WI38 (cell line): ENCODE data around the gene CHRNA3.

Experiments used
- H3K4me3 ChIP-seq: 2 replicates; pipeline ENCODE4 v1.5.1; 2011; ENCODE audit warnings: low read depth, mild to moderate bottlenecking, control low read depth, low read length
- CTCF ChIP-seq: IDR thresholded peaks from 2 replicates; pipeline ENCODE4 v1.5.1; 2012; ENCODE audit warnings: low read depth, mild to moderate bottlenecking, control low read depth, low read length

Gene CHRNA3

GRCh38 chr15:78599189-78599588 lies 21.6 kb downstream of the CHRNA3 start:
- H3K4me3 ChIP-seq: no peak overlapping the region
- no peak for TF ChIP-seq CTCF

DNA sequence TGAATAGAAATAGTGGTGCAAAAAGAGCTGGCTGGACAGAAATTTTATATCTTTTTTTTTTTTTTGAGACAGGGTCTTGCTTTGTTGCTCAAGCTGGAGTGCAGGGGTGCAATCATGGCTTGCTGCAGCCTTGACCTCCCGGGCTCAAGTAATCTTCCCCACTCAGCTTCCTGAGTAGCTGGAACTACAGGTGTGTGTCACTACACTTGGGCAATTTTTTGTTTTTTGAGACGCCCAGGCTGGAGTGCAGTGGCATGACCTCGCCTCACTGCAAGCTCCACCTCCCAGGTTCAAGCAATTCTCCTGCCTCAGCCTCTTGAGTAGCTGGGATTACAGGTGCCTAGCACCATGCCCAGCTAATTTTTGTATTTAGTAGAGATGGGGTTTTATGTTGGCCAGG lies 22.4 kb downstream of the CHRNA3 start:
- TF ChIP-seq CTCF: no peak
- no peak overlapping the region for H3K4me3 ChIP-seq

- H3K4me3 ChIP-seq: no peak overlapping the region
- TF ChIP-seq CTCF: no peak
Observed at GRCh38 chr15:78597583-78597982, 23.2 kb downstream of the CHRNA3 start.

GRCh38 chr15:78574944-78575343 lies 45.9 kb downstream of the CHRNA3 start:
- TF ChIP-seq CTCF: no peak
- H3K4me3 ChIP-seq: no peak overlapping the region

DNA sequence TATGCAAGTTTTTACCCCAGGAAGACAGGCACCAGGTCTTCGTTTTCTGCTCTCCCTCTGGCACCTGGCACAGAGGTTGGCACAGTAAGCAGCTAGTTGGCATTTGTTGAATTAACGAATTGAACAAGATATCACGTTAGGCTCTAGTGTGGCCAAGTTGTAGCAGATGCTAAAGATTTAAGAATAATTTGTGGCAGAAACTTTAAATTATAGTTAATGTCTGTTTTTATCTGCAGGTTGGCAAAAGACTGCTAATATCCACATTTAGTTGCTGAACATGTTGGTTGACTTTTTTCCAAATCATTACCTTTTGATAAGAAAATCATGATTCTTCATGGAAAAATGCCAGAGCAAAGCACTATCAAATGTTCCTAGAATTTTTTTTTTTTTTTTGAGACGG lies 47.4 kb downstream of the CHRNA3 start:
- no peak for TF ChIP-seq CTCF

GRCh38 chr15:78571382-78571781 lies 49.4 kb downstream of the CHRNA3 start:
- TF ChIP-seq CTCF: no peak
- no peak overlapping the region for H3K4me3 ChIP-seq

More for the DNA sequence above, 47.4 kb downstream of the CHRNA3 start:
- H3K4me3 ChIP-seq: no peak overlapping the region

DNA sequence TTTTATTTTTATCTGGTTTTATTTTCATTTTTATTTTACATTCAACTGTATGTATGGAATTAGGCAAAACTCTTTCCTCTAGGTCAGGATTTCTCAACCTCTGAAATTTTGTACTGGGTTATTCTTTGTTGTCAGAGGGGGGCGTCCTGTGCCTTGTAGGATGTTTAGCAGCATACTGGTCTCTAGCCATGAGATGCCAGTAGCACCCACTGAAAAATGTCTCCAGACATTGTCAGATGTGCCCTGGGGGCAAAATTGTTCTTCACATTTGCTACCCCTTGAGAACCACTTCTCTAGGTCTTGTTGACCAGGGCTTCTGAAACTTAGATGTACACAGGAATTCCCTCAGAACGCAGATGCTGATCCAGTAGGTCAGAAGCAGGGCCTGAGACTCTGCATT lies 50.1 kb downstream of the CHRNA3 start:
- TF ChIP-seq CTCF: no peak
- no peak overlapping the region for H3K4me3 ChIP-seq
